Osteocyte (in vitro differentiated cells): ENCODE measurements around the gene ANO5. TPM values are rescaled to one million over a fixed set of nuclear protein-coding genes. Genes with fewer than 3 reads are reported as not detected.

ENCODE experiments used
- DNase-seq: peaks from one replicate; pipeline ENCODE4 v3.0.0; 2021; ENCODE audit warnings: mixed read lengths; ENCODE audit not compliant: unreplicated experiment; ENCODE audit errors: extremely low spot score
- H3K27ac Mint-ChIP-seq: one replicate; pipeline ENCODE4 v1.8.0; 2021; ENCODE audit warnings: mild to moderate bottlenecking, mixed read lengths; ENCODE audit not compliant: unreplicated experiment
- H3K27me3 Mint-ChIP-seq: one replicate; pipeline ENCODE4 v1.8.0; 2021; ENCODE audit warnings: mixed read lengths; ENCODE audit not compliant: unreplicated experiment
- H3K36me3 Mint-ChIP-seq: one replicate; pipeline ENCODE4 v1.8.0; 2021; ENCODE audit warnings: mixed read lengths; ENCODE audit not compliant: unreplicated experiment
- H3K4me1 Mint-ChIP-seq: one replicate; pipeline ENCODE4 v1.8.0; 2021; ENCODE audit warnings: mixed read lengths; ENCODE audit not compliant: unreplicated experiment
- H3K4me3 Mint-ChIP-seq: one replicate; pipeline ENCODE4 v1.8.0; 2021; ENCODE audit warnings: mild to moderate bottlenecking, moderate library complexity, mixed read lengths; ENCODE audit not compliant: unreplicated experiment
- H3K9me3 Mint-ChIP-seq: one replicate; pipeline ENCODE4 v1.8.0; 2021; ENCODE audit warnings: mixed read lengths; ENCODE audit not compliant: unreplicated experiment
- total RNA-seq: library from RNA; stranded (reverse); gene quantifications from 2 replicates; pipeline ENCODE4 v1.2.1, GENCODE V29; 2021
- TF ChIP-seq, protein P1 (sequence below): fragments of 200-600 bp; sonication (generic); IDR thresholded peaks from 2 replicates; pipeline ENCODE4 v1.5.0; 2021; ENCODE audit warnings: antibody characterized with exemption, mild to moderate bottlenecking, moderate library complexity

ANO5 gene
- total RNA-seq, 1 donor from 2014 or later = not detected

DNA sequence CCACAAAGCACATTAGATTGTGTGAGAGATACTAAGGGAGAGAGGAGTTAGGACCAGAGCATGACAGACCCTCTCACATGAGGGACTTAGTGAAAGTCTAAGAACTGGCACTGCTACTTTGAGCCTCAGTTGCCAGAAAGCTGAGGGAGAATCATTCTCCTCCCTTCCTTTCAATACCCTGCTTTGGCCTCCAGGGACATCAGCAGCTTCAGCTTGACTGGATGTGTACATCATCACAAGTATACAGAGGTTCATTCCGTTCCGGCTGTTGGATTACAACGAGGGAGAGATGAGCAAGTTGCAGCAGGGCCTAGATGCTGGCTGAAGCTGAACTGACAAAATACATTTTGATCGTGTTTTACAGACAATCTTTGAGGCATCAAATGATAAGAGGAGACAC, 15.7 kb upstream of the ANO5 start:
- H3K4me1 Mint-ChIP-seq = no peaks in the 10 kb centered on the region
- DNase-seq = no peak
- H3K4me3 Mint-ChIP-seq = no peak overlapping the region
- no peaks in the 10 kb centered on the region for H3K36me3 Mint-ChIP-seq
- no peaks in the 10 kb centered on the region for H3K9me3 Mint-ChIP-seq
- no peaks in the 10 kb centered on the region for H3K27me3 Mint-ChIP-seq
- TF ChIP-seq, protein P1, sequence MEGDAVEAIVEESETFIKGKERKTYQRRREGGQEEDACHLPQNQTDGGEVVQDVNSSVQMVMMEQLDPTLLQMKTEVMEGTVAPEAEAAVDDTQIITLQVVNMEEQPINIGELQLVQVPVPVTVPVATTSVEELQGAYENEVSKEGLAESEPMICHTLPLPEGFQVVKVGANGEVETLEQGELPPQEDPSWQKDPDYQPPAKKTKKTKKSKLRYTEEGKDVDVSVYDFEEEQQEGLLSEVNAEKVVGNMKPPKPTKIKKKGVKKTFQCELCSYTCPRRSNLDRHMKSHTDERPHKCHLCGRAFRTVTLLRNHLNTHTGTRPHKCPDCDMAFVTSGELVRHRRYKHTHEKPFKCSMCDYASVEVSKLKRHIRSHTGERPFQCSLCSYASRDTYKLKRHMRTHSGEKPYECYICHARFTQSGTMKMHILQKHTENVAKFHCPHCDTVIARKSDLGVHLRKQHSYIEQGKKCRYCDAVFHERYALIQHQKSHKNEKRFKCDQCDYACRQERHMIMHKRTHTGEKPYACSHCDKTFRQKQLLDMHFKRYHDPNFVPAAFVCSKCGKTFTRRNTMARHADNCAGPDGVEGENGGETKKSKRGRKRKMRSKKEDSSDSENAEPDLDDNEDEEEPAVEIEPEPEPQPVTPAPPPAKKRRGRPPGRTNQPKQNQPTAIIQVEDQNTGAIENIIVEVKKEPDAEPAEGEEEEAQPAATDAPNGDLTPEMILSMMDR = no peak
- H3K27ac Mint-ChIP-seq = no peak overlapping the region

DNA sequence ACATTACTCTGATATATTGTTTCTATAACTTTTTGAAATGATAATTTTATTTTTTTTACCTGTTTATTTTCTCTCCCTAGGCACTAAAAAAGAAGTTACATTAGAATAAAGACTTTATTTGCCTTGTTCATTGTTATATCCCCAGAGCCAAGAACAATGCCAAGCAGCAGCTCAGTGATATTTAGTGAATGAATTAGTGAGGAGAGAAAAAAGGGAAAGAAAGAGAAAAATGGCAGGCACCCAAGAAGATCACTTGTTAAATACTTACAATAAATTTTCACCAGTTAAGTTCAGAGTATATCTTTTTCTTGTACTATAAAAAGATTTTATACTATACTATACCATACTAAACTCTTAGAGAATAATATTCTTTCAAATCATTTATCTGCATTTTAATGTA, 13.3 kb upstream of the ANO5 start:
- Mint-ChIP-seq H3K27me3 (no peaks in the 10 kb centered on the region), H3K36me3 (no peaks in the 10 kb centered on the region), H3K4me3 (no peak overlapping the region), H3K27ac (no peak overlapping the region), H3K4me1 (no peaks in the 10 kb centered on the region), H3K9me3 (no peaks in the 10 kb centered on the region)
- no peak for DNase-seq
- TF ChIP-seq, protein P1 = no peak

DNA sequence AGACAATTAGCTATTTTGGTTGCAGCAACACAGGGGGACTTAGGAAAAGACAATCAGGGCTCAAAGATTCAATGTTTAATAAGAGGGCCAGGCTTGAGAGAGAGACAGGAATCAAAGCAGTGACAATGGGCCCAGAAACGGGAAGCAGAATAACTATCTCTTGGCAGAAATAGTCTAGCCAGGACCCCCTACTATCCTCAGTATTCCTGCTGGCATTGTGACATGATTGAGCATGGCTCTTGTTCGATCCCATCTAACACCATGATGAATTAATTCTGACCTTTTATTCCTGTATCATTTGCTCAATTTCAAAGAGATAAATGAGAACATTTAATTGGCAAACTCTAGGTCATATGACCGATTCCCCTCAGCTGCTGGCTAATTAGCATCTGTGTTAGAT, 12.8 kb upstream of the ANO5 start:
- no peak for DNase-seq
- no peaks in the 10 kb centered on the region for H3K27me3 Mint-ChIP-seq
- no peak overlapping the region for H3K27ac Mint-ChIP-seq
- TF ChIP-seq, protein P1 = no peak
- H3K9me3 Mint-ChIP-seq = no peaks in the 10 kb centered on the region
- H3K4me1 Mint-ChIP-seq = no peaks in the 10 kb centered on the region
- H3K4me3 Mint-ChIP-seq = no peak overlapping the region
- no peaks in the 10 kb centered on the region for H3K36me3 Mint-ChIP-seq

DNA sequence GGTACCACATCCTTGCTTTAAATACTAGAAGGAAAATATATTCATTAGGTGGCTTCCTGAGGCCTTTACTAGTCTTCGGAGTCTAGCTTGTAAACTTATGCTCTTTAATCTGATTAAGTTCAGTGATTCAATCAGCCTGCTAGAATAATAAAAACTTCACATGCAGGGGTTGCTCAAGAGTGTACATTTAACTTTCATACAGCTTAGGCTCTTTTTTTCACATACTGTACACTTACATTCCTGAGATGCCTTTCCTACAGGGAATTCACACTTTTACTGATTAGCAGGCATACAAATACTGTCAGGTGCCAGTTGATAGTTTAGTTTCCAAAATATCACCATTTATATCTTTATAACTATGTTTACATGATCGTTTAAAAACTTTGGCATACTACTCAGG, 3.2 kb upstream of the ANO5 start:
- Mint-ChIP-seq H3K27me3 (peaks cover 32% of the 10 kb centered on the region), H3K4me3 (no peak overlapping the region), H3K4me1 (peaks cover 12% of the 10 kb centered on the region), H3K36me3 (no peaks in the 10 kb centered on the region), H3K9me3 (no peaks in the 10 kb centered on the region), H3K27ac (no peak overlapping the region)
- TF ChIP-seq, protein P1 = no peak
- DNase-seq = no peak

DNA sequence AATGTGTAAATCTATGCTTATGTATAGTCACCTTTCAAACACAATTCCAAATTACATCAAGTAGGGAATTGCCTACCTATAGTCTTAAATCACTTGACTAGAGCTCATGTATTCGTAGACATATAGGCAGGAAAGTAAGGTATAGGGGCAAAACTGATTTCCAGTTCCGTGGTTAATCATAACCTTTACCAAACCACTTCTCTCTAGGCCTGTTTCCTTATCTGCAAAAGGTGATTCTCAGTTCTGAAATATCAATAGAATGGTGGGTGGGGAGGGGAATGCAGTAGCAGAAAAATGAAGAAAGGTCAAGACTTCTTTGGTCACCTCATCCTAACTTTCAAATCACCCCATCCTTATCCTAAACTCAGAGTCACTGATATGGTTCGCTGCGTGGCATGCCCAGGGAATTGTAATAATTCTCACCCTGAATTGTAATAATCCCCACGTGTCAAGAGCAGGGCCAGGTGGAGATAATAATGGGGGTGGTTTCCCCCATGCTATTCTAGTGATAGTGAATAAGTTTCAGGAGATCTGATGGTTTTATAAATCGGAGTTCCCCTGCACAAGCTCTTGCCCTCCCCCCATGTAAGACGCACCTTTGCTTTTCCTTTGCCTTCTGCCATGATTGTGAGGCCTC, 1.9 kb upstream of the ANO5 start:
- H3K4me1 Mint-ChIP-seq = peaks cover 12% of the 10 kb centered on the region
- no peak overlapping the region for H3K4me3 Mint-ChIP-seq
- DNase-seq = no peak
- H3K9me3 Mint-ChIP-seq = no peaks in the 10 kb centered on the region
- no peaks in the 10 kb centered on the region for H3K36me3 Mint-ChIP-seq
- no peak overlapping the region for H3K27ac Mint-ChIP-seq
- peaks cover 35% of the 10 kb centered on the region for H3K27me3 Mint-ChIP-seq
- TF ChIP-seq, protein P1 = no peak
